ENCODE data around the gene RNASE4. TPM values are rescaled to one million over a fixed set of nuclear protein-coding genes. Genes with fewer than 3 reads are reported as not detected.
A peak's percentile ranks its signal among the peaks of the same experiment; 100 is the strongest.
"Not testable (repeated sequence)": the region's sequence is repeated elsewhere in the genome, so short reads cannot be mapped to it uniquely, and the experiment has no call there.

RNASE4 gene
- total RNA-seq, 4 donors from 2014 or later, result 90.9 to 193 (median 118) TPM

DNA sequence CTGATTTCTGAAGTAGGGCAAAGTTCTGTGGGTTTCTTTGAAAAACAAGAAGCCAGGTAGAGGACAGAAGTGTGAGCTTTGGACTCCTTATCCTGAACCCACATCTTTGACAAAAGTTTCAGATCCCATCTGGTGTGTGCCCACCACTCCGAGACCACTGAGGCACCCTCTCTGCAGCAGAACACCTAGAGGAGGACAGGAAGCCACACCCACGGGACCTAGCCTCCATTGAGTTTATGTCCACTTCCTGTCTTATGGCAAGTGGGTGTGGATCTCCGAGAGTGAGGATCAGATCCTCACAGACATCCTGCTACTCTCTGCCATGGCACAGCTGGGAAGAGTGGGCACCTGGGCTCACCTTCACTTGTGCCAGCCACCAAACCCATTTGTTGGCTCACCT, 26.1 kb upstream of the RNASE4 start:
- H3K36me3 ChIP-seq, result no peaks in the 10 kb centered on the region
- TF ChIP-seq, protein P1, sequence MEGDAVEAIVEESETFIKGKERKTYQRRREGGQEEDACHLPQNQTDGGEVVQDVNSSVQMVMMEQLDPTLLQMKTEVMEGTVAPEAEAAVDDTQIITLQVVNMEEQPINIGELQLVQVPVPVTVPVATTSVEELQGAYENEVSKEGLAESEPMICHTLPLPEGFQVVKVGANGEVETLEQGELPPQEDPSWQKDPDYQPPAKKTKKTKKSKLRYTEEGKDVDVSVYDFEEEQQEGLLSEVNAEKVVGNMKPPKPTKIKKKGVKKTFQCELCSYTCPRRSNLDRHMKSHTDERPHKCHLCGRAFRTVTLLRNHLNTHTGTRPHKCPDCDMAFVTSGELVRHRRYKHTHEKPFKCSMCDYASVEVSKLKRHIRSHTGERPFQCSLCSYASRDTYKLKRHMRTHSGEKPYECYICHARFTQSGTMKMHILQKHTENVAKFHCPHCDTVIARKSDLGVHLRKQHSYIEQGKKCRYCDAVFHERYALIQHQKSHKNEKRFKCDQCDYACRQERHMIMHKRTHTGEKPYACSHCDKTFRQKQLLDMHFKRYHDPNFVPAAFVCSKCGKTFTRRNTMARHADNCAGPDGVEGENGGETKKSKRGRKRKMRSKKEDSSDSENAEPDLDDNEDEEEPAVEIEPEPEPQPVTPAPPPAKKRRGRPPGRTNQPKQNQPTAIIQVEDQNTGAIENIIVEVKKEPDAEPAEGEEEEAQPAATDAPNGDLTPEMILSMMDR (IDR thresholded peaks at IDR 0.05), result no peak
- TF ChIP-seq POLR2A (IDR thresholded peaks at IDR 0.05), result no peak
- H3K4me3 ChIP-seq, result no peak overlapping the region
- peaks cover 0 to 79% of the 10 kb centered on the region in 2 donors for H3K27me3 ChIP-seq
- peaks cover 0 to 12% (median 8%) of the 10 kb centered on the region in 4 donors for H3K4me1 ChIP-seq
- no peak overlapping the region for H3K27ac ChIP-seq
- 51 to 87% methylated on average over 3 of the region's 3 CpGs for WGBS, 2 donors
- no peaks in the 10 kb centered on the region for H3K9me3 ChIP-seq
- no peak for DNase-seq (ENCODE audit: low spot score in 2 of 2)

DNA sequence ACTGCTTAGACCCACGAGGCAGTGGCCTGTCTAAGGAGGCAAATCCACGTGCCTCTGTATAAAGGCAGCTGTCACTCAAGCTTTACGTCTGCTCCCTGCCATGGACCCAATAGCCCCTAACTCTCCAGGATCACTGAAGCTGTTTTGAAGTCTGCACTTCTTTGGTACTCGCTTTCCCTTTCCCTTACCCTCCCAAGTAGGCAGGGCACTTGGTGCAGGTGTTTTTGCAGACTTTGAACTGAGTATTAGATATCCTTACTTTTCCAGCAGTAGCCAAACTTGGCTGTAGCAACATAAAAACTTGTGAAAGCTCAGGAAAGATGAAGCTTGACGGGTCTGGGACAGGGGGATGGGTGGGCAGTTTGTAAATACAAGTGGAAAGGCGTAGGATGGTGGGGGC, 25.0 kb upstream of the RNASE4 start:
- Histone ChIP-seq H3K36me3 (no peaks in the 10 kb centered on the region), H3K27ac (no peak overlapping the region), H3K4me1 (peaks cover 0 to 13% (median 9%) of the 10 kb centered on the region in 4 donors), H3K4me3 (no peak overlapping the region), H3K9me3 (no peaks in the 10 kb centered on the region), H3K27me3 (peaks cover 0 to 78% of the 10 kb centered on the region in 2 donors)
- no peak for DNase-seq (ENCODE audit: low spot score in 2 of 2)
- WGBS, 2 donors, result 68 to 73% methylated on average over 6 of the region's 6 CpGs
- TF ChIP-seq POLR2A (IDR thresholded peaks at IDR 0.05) (no peak), EP300 (IDR thresholded peaks at IDR 0.05) (no peak)
- TF ChIP-seq, protein P1 (IDR thresholded peaks at IDR 0.05), result no peak

DNA sequence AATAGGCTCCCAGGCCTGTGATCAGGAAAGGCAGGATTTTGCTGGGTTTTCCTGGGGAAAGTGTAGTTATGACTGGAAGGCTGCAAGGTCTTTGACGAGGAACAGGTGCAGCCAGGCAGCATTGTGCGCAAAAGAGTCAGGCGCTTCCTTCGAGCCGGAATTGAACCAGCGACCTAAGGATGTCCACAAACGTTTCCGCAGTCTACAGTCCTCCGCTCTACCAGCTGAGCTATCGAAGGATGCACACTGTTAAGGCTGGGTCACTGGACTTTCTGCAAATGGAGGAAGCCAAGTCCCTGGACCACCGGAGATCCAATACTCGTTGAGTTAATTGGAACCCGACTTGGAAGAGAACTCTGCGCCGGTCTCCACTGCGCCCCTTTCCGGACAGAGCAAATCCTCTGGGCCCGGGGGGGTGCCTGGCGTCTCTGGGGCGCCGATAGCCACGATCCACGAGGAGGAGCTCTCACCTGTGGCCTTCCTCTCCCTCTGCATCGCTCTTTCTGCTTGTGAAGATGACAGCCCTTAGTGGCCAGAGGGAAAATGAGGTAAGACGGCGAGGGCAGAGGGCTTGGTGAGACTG, 24.5 kb upstream of the RNASE4 start:
- no peak for DNase-seq (ENCODE audit: low spot score in 2 of 2)
- TF ChIP-seq EP300 (IDR thresholded peaks at IDR 0.05) (no peak), POLR2A (IDR thresholded peaks at IDR 0.05) (no peak)
- TF ChIP-seq, protein P1 (IDR thresholded peaks at IDR 0.05), result no peak
- Histone ChIP-seq H3K4me1 (peaks cover 0 to 13% (median 9%) of the 10 kb centered on the region in 4 donors), H3K27me3 (peaks cover 0 to 80% of the 10 kb centered on the region in 2 donors), H3K36me3 (no peaks in the 10 kb centered on the region), H3K9me3 (no peaks in the 10 kb centered on the region), H3K4me3 (no peak overlapping the region), H3K27ac (no peak overlapping the region)
- WGBS, 2 donors, result 65 to 69% methylated on average over 26 of the region's 26 CpGs

DNA sequence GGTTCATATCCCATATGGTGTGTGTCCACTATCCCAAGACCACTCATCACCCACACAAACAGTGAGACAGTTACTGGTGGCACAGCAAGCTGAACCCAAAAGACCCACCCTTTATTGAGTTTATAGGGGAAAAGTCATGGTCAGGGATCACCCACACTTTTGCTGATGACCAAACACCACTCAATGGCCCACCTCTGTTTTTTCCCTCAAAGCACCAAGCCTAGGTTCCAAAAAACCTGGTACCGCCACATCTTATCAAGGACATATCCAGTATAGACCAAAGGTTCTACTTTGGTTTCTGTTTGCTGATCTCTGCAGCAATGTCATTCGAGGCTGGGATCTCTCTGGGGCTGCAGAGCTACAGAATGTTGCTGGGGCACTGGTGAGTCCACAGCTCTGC, 23.2 kb upstream of the RNASE4 start:
- Histone ChIP-seq H3K4me1 (peaks cover 0 to 13% (median 9%) of the 10 kb centered on the region in 4 donors), H3K9me3 (no peaks in the 10 kb centered on the region), H3K27me3 (peaks cover 0 to 73% of the 10 kb centered on the region in 2 donors), H3K36me3 (no peaks in the 10 kb centered on the region), H3K27ac (no peak overlapping the region), H3K4me3 (no peak overlapping the region)
- TF ChIP-seq EP300 (IDR thresholded peaks at IDR 0.05), result no peak
- TF ChIP-seq, protein P1 (IDR thresholded peaks at IDR 0.05), result no peak
- TF ChIP-seq POLR2A (IDR thresholded peaks at IDR 0.05), result no peak
- WGBS, 2 donors, result 68 to 69% methylated on average over 2 of the region's 2 CpGs
- no peak for DNase-seq (ENCODE audit: low spot score in 2 of 2)

DNA sequence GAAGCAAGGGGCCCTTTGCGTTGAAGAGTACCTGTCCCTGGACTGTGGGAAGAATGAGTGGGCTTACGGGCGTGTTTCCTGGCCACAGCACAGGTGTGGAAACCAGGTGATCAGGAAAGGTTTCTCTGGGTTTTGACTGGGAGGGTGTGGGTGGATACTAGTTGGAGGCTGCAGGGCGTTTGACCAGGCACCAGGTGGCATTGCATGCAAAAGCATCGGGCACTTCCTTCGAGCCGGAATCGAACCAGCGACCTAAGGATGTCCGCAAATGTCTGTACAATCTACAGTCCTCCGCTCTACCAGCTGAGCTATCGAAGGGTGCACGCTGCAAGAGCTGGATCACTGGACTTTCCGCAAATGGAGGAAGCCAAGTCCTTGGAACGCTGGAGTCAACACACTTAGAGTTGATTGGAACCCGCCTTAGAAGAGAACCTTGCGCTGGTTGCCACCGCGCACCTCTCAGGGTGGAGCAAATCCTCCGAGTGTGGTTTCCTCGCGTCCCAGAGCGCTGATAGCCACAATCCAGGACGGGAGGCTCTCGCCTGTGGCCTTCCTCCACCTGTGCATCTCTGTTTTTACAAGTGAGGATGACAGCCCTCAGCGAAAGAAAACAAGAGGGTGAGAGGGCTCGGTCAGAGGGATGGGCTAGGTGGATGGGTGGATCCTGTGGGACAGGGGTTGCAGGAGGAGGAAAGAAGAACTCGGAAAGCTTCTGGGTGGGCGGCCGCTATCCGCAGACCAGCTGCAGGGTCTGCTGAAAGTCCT, 21.2 kb upstream of the RNASE4 start:
- peak overlapping the region; percentile 0 to 53 (median 24) for H3K4me3 ChIP-seq
- WGBS, 2 donors, result 3% methylated on average over 31 of the region's 31 CpGs
- peak; percentile 13 to 39 for DNase-seq (ENCODE audit: low spot score in 2 of 2)
- peaks cover 0 to 13% (median 9%) of the 10 kb centered on the region in 4 donors for H3K4me1 ChIP-seq
- peaks cover 0 to 54% of the 10 kb centered on the region in 2 donors for H3K27me3 ChIP-seq
- no peaks in the 10 kb centered on the region for H3K36me3 ChIP-seq
- no peaks in the 10 kb centered on the region for H3K9me3 ChIP-seq
- H3K27ac ChIP-seq, result no peak overlapping the region
- no peak for TF ChIP-seq EP300 (IDR thresholded peaks at IDR 0.05)
- no peak for TF ChIP-seq POLR2A (IDR thresholded peaks at IDR 0.05)
- TF ChIP-seq, protein P1 (IDR thresholded peaks at IDR 0.05), result peak; percentile 16 to 55 (median 29)

GRCh38 chr14:20666400-20666961, 17.9 kb upstream of the RNASE4 start:
- Histone ChIP-seq H3K4me1 (peaks cover 0 to 13% (median 9%) of the 10 kb centered on the region in 4 donors), H3K27me3 (peaks cover 0 to 29% of the 10 kb centered on the region in 2 donors)
- not testable (repeated sequence) for DNase-seq (ENCODE audit: low spot score in 2 of 2); H3K36me3 ChIP-seq; H3K27ac ChIP-seq; H3K4me3 ChIP-seq; H3K9me3 ChIP-seq
- WGBS, 2 donors, result 78 to 83% methylated on average over 7 of the region's 7 CpGs
